ACC112 (cell line): ENCODE data around the gene PLCB4.

Experiments used
- H2AFZ ChIP-seq: fragments of 200-600 bp; sonication (generic); one replicate; pipeline ENCODE4 v1.6.0; 2017; ENCODE audit warnings: antibody characterized with exemption, low read length; ENCODE audit not compliant: unreplicated experiment
- H3K27ac ChIP-seq: fragments of 200-600 bp; sonication (generic); 2 replicates; pipeline ENCODE4 v1.5.1; 2014; ENCODE audit warnings: low read depth, mild to moderate bottlenecking, antibody characterized with exemption, low read length, moderate library complexity
- H3K27me3 ChIP-seq: fragments of 200-600 bp; sonication (generic); 2 replicates; pipeline ENCODE4 v1.6.1; 2014; ENCODE audit warnings: mild to moderate bottlenecking, antibody characterized with exemption, low read length, moderate library complexity, mixed read lengths; ENCODE audit not compliant: insufficient read depth
- H3K36me3 ChIP-seq: fragments of 200-600 bp; sonication (generic); 2 replicates; pipeline ENCODE4 v1.6.1; 2016; ENCODE audit warnings: mild to moderate bottlenecking, antibody characterized with exemption, low read length, moderate library complexity, mixed read lengths; ENCODE audit not compliant: insufficient read depth
- H3K4me1 ChIP-seq: fragments of 200-600 bp; sonication (generic); one replicate; pipeline ENCODE4 v1.6.1; 2016; ENCODE audit warnings: low read length, mixed read lengths; ENCODE audit not compliant: insufficient read depth, unreplicated experiment, control insufficient read depth
- H3K4me3 ChIP-seq: fragments of 200-600 bp; sonication (generic); 2 replicates; pipeline ENCODE4 v1.5.1; 2014; ENCODE audit warnings: mild to moderate bottlenecking, low read depth, low read length
- H3K79me2 ChIP-seq: fragments of 200-600 bp; sonication (generic); one replicate; pipeline ENCODE4 v1.6.0; 2016; ENCODE audit warnings: low read length; ENCODE audit not compliant: control insufficient read depth, unreplicated experiment, insufficient read depth

PLCB4 gene

DNA sequence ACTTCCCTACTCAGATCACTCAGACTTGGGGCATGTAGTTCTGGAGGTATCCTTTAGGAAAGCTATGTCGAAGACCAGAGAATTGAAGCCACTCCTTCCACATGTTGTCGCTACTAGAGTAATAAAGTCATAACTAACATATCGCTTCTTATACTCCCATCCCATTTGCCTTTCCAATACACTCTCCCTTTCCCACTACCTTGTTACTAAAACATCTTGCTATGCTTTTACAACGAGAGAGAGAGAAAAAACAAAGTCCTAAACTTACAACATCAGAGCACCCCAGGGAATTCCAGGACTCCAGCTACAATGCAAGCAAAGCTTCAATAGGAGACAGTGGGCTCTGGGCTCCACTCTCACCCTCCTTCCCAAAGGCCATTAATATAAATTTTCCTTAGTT, 440.4 kb downstream of the PLCB4 start:
- Histone ChIP-seq H3K79me2 (no peaks in the 10 kb centered on the region), H3K4me3 (no peak overlapping the region), H3K27me3 (peaks cover 98% of the 10 kb centered on the region), H3K36me3 (no peaks in the 10 kb centered on the region), H3K27ac (no peak overlapping the region), H2AFZ (no peak overlapping the region), H3K4me1 (no peaks in the 10 kb centered on the region)

- Histone ChIP-seq H3K4me1 (peaks cover 3% of the 10 kb centered on the region), H3K36me3 (no peaks in the 10 kb centered on the region), H3K27me3 (peaks cover 100% of the 10 kb centered on the region), H2AFZ (no peak overlapping the region), H3K4me3 (no peak overlapping the region), H3K27ac (no peak overlapping the region), H3K79me2 (no peaks in the 10 kb centered on the region)
These were observed 442.0 kb downstream of the PLCB4 start for GRCh38 chr20:9510911-9511310.

DNA sequence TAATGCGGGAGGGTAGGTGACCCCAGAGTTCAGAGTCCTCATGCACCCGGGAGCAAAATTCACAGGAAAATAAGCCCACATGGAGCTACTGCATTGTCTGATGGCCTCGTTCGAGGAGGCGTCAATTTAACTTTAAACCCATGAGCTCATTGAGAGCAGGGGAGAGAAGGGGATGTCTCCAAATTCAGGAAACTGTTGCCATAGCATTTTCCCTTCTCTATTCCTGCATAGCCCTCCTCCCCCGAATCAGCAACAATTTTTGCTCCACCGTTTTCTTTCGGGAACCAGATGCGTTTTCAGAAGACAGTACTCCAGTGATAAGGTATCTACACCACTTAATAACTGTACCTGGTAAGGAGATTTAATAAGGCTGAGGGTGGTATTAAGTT, 445.2 kb downstream of the PLCB4 start:
- Histone ChIP-seq H3K4me3 (no peak overlapping the region), H3K4me1 (peaks cover 3% of the 10 kb centered on the region), H3K36me3 (no peaks in the 10 kb centered on the region), H3K27ac (no peak overlapping the region), H3K79me2 (no peaks in the 10 kb centered on the region), H2AFZ (no peak overlapping the region), H3K27me3 (peaks cover 100% of the 10 kb centered on the region)

- no peak within 1 kb of the TSS for H3K27ac ChIP-seq
- H3K36me3 ChIP-seq: no peaks in the 10 kb centered on the region
- H3K79me2 ChIP-seq: no peaks in the 10 kb centered on the region
- H3K4me1 ChIP-seq: peaks cover 3% of the 10 kb centered on the region
- H2AFZ ChIP-seq: no peak within 1 kb of the TSS
- peaks cover 100% of the 10 kb centered on the region for H3K27me3 ChIP-seq
- peak within 1 kb of the TSS; percentile 13 for H3K4me3 ChIP-seq
These were observed 445.8 kb downstream of the PLCB4 start, which contains the start of gene LAMP5 for GRCh38 chr20:9514461-9515213. TSS of gene LAMP5 (plus strand) at chr20:9514590. CDS start at chr20:9514853, 263 bp downstream.

GRCh38 chr20:9515214-9515585, 446.3 kb downstream of the PLCB4 start:
- Histone ChIP-seq H3K4me1 (peaks cover 3% of the 10 kb centered on the region), H3K36me3 (no peaks in the 10 kb centered on the region), H3K27ac (no peak overlapping the region), H2AFZ (no peak overlapping the region), H3K79me2 (no peaks in the 10 kb centered on the region), H3K27me3 (peaks cover 100% of the 10 kb centered on the region), H3K4me3 (peak overlapping the region; percentile 13; the same call in 1 of the 2 replicates)

- H3K4me3 ChIP-seq: peak overlapping the region; percentile 15; the same call in 1 of the 2 replicates
- H3K27ac ChIP-seq: no peak overlapping the region
- no peaks in the 10 kb centered on the region for H3K79me2 ChIP-seq
- H3K4me1 ChIP-seq: peaks cover 3% of the 10 kb centered on the region
- peaks cover 100% of the 10 kb centered on the region for H3K27me3 ChIP-seq
- H2AFZ ChIP-seq: no peak overlapping the region
- no peaks in the 10 kb centered on the region for H3K36me3 ChIP-seq
These were observed 446.9 kb downstream of the PLCB4 start for GRCh38 chr20:9515741-9516233.

GRCh38 chr20:9516234-9516871, 447.5 kb downstream of the PLCB4 start:
- peak overlapping the region; percentile 15; the same call in 1 of the 2 replicates for H3K4me3 ChIP-seq
- H3K27ac ChIP-seq: no peak overlapping the region

DNA sequence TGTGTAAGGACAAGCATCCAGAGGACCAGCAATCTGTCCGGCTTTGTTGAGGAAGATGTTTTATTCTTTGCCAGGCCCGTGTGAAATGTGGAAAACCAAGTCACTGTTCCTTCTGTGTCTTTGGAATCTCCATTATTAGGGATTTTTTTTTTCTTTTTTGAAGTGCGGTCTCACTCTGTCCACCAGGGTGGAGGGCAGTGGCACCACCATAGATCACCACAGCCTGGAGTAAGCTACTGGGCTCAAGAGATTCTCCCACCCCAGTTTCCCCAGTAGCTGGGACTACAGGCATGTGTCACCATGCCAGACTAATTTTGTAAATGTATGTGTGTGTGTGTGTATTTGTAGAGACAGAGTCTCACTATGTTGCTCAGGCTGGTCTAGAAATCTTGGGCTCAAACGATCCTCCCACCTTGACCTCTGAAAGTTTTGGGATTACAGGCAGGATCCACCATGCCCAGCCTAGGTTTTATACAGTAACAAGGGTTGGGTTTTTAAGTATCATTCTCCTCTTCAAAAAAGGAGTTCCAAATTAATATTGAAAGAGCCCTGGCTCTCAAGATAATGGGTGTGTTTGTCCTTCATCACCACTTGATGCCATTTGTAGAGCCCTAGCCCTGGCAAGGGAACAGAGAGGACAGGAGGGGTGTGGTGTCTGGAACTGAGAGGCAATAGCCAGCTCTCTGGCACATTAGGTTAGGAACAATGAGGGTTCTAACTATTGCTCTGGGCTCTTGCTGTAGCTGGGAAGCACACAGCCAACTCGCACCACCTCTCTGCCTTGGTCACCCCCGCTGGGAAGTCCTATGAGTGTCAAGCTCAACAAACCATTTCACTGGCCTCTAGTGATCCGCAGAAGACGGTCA, 448.6 kb downstream of the PLCB4 start:
- Histone ChIP-seq H3K27me3 (peaks cover 98% of the 10 kb centered on the region), H2AFZ (no peak overlapping the region), H3K36me3 (no peaks in the 10 kb centered on the region), H3K4me1 (peaks cover 3% of the 10 kb centered on the region), H3K79me2 (no peaks in the 10 kb centered on the region), H3K4me3 (no peak overlapping the region), H3K27ac (no peak overlapping the region)

More at GRCh38 chr20:9516234-9516871, 447.5 kb downstream of the PLCB4 start:
- H3K79me2 ChIP-seq: no peaks in the 10 kb centered on the region
- peaks cover 98% of the 10 kb centered on the region for H3K27me3 ChIP-seq
- H2AFZ ChIP-seq: no peak overlapping the region
- H3K36me3 ChIP-seq: no peaks in the 10 kb centered on the region
- peaks cover 3% of the 10 kb centered on the region for H3K4me1 ChIP-seq

- Histone ChIP-seq H3K27ac (no peak overlapping the region), H3K4me3 (no peak overlapping the region), H2AFZ (no peak overlapping the region), H3K36me3 (no peaks in the 10 kb centered on the region), H3K27me3 (peaks cover 88% of the 10 kb centered on the region), H3K4me1 (peaks cover 3% of the 10 kb centered on the region), H3K79me2 (no peaks in the 10 kb centered on the region)
These were observed 449.8 kb downstream of the PLCB4 start for GRCh38 chr20:9518576-9519175.

DNA sequence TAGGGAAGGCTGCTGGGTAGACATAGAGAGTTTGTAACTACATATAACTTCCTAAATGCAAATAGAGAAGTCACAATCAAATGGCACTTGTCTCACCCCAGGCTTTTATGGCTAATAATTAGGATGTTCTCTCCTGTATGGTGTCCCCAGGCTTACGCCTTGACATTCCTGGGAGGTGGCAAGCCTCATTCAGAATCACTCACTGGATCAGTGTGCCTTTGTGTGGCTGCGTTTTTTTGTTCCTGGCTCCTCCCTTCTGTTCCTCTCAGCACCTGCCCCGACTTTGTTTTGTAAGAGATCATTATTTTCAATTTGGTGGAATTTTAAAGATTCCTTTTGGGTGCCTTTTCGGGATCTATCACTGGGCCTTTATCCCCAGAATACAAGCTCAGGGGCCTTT, 451.2 kb downstream of the PLCB4 start:
- H3K27me3 ChIP-seq: peaks cover 80% of the 10 kb centered on the region
- peaks cover 3% of the 10 kb centered on the region for H3K4me1 ChIP-seq
- H2AFZ ChIP-seq: no peak overlapping the region
- H3K4me3 ChIP-seq: no peak overlapping the region
- no peak overlapping the region for H3K27ac ChIP-seq
- H3K36me3 ChIP-seq: no peaks in the 10 kb centered on the region
- no peaks in the 10 kb centered on the region for H3K79me2 ChIP-seq
